Testis (tissue), 3 donors: ENCODE data around the gene SEC62. TPM values are rescaled to one million over a fixed set of nuclear protein-coding genes. Genes with fewer than 3 reads are reported as not detected.

Source experiments
- DNase-seq: peaks from one replicate; pipeline ENCODE4 v3.0.0-alpha.2; 2019
- H3K27ac ChIP-seq, 2 donors: fragments of 200-600 bp; sonication (generic); one replicate each; pipeline ENCODE4 v1.5.1; 2019
- H3K27me3 ChIP-seq: fragments of 200-600 bp; sonication (generic); one replicate; pipeline ENCODE4 v1.5.1; 2019
- H3K36me3 ChIP-seq: fragments of 200-600 bp; sonication (generic); one replicate; pipeline ENCODE4 v1.5.1; 2017; ENCODE audit warnings: low read depth; ENCODE audit errors: missing control alignments
- H3K4me1 ChIP-seq: fragments of 200-600 bp; sonication (generic); one replicate; pipeline ENCODE4 v1.5.1; 2019
- H3K4me3 ChIP-seq, 2 donors: fragments of 200-600 bp; sonication (generic); one replicate each; pipeline ENCODE4 v1.5.1; 2017 to 2019
- H3K9me3 ChIP-seq: fragments of 200-600 bp; sonication (generic); one replicate; pipeline ENCODE4 v1.5.1; 2017
- POLR2A ChIP-seq: fragments of 450-650 bp; IDR thresholded peaks from one replicate; pipeline ENCODE4 v1.6.1; 2017; ENCODE audit warnings: antibody characterized with exemption, mild to moderate bottlenecking, moderate library complexity
- whole genome bisulfite sequencing, 2 donors: methylation state at CpG; one replicate each; pipeline ENCODE4 v1.1.5; 2018; 5-methylcytosine and 5-hydroxymethylcytosine counted together
- intact Hi-C: fragments of 100-400 bp; cut with DNase I; formaldehyde crosslinking; loops from one replicate; pipeline ENCODE4 v1.15.1; 2023; ENCODE audit warnings: low total_unique reads
- polyA plus RNA-seq: library from polyadenylated mRNA; stranded (reverse); fragments of 350-450 nt; fragmentation: Illumina TruSeq; extraction: RNeasy Lipid Tissue Mini Kit (QIAGEN cat#74804); gene quantifications from one replicate; pipeline ENCODE4 v1.2.3, GENCODE V29; 2014; ENCODE audit warnings: low read depth, low replicate concordance; ENCODE audit not compliant: insufficient read depth
- total RNA-seq, 2 donors: library from RNA; depleted of rRNA; stranded (reverse); fragments of >200 nt; gene quantifications; one replicate each; pipeline ENCODE4 v1.2.3, GENCODE V29; 2016
- TF ChIP-seq, protein P1 (sequence below), 3 experiments: fragments of 450-650 bp in 2 of 3; fragments of 200-600 bp in 1 of 3; sonication (generic) in 1 of 3; IDR thresholded peaks; one replicate each; pipeline ENCODE4 v1.5.1; 2016 to 2019; ENCODE audit warnings: antibody characterized with exemption in 3 of 3, mild to moderate bottlenecking in 2 of 3, moderate library complexity in 1 of 3

Gene SEC62
- total and polyA plus RNA-seq, 3 donors from 2014 or later, result 23.2 to 45.1 (median 44.7) TPM

DNA sequence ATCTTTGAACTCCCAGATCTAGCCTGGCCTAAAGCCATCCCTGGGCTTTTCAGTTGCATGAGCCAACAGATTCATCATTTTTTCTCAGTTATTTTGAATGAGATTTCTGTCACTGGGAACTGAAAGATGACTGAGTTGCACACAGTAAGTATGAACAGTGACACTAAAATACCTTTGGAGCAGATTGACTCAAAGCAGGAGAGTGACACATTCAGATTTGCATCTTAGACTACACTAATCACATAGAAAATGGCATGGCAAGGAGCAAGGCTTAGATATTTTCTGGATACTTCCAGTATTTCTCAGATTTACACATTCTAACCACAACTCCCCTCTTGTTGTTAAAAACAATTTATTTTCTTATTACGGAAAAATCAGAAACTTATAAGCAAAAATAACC is 32.8 kb downstream of the SEC62 start:
- Histone ChIP-seq H3K27ac (no peak overlapping the region), H3K27me3 (no peaks in the 10 kb centered on the region), H3K4me1 (no peaks in the 10 kb centered on the region), H3K4me3 (no peak overlapping the region), H3K36me3 (no peaks in the 10 kb centered on the region), H3K9me3 (no peaks in the 10 kb centered on the region)
- TF ChIP-seq POLR2A, result no peak
- TF ChIP-seq, protein P1, sequence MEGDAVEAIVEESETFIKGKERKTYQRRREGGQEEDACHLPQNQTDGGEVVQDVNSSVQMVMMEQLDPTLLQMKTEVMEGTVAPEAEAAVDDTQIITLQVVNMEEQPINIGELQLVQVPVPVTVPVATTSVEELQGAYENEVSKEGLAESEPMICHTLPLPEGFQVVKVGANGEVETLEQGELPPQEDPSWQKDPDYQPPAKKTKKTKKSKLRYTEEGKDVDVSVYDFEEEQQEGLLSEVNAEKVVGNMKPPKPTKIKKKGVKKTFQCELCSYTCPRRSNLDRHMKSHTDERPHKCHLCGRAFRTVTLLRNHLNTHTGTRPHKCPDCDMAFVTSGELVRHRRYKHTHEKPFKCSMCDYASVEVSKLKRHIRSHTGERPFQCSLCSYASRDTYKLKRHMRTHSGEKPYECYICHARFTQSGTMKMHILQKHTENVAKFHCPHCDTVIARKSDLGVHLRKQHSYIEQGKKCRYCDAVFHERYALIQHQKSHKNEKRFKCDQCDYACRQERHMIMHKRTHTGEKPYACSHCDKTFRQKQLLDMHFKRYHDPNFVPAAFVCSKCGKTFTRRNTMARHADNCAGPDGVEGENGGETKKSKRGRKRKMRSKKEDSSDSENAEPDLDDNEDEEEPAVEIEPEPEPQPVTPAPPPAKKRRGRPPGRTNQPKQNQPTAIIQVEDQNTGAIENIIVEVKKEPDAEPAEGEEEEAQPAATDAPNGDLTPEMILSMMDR (IDR thresholded peaks at IDR 0.05), result no peak
- no peak for DNase-seq
- intact Hi-C loops, result no loop called here
- 91 to 97% methylated on average over 1 of the region's 1 CpG for WGBS, 2 donors

DNA sequence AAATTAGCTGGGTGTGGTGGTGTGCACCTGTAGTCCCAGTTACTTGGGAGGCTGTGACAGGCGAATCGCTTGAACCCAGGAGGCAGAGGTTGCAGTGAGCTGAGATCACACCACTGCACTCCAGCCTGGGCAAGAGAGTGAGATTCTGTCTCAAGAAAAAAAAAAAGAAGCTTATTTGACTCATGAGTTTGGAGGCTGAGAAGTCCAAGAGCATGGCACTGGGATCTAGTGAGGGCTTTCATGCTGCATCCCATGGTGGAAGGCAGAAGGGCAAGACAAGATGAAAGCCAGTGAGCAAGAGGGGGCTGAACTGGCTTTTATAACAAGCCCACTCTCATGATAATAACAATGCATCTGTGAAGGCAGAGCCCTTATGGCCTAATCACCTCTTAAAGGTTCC is 33.4 kb downstream of the SEC62 start:
- Histone ChIP-seq H3K36me3 (no peaks in the 10 kb centered on the region), H3K4me3 (no peak overlapping the region), H3K27ac (no peak overlapping the region), H3K27me3 (no peaks in the 10 kb centered on the region), H3K9me3 (no peaks in the 10 kb centered on the region), H3K4me1 (no peaks in the 10 kb centered on the region)
- TF ChIP-seq POLR2A, result no peak
- TF ChIP-seq, protein P1 (IDR thresholded peaks at IDR 0.05), result no peak
- DNase-seq, result no peak
- 98 to 100% methylated on average over 2 of the region's 2 CpGs for WGBS, 2 donors
- intact Hi-C loops, result no loop called here

DNA sequence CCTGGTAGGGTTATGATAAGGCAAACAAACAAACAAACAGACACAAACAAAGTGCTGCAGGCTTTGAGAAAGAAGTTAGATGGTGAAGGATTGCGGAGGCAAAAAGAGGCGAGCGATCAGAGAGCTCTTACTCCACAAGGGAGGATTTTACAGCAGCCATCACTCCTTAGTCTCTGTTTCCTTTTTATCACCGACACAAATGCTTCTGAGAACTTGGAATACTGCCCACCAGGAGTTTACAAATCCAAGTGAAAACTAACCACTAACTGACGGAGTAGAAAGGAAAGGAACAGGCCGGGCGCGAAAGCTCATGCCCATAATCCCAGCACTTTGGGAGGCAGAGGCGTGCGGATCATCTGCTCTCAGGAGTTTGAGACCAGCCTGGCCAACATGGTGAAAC is 35.6 kb downstream of the SEC62 start:
- TF ChIP-seq, protein P1 (IDR thresholded peaks at IDR 0.05), result no peak
- TF ChIP-seq POLR2A, result no peak
- Histone ChIP-seq H3K4me3 (peak overlapping the region in 1 of 2 donors; percentile 4), H3K27me3 (no peaks in the 10 kb centered on the region), H3K36me3 (no peaks in the 10 kb centered on the region), H3K9me3 (no peaks in the 10 kb centered on the region), H3K4me1 (no peaks in the 10 kb centered on the region), H3K27ac (peak overlapping the region in 1 of 2 donors; percentile 36)
- intact Hi-C loops, result no loop called here
- 24 to 49% methylated on average over 10 of the region's 10 CpGs for WGBS, 2 donors
- no peak for DNase-seq

DNA sequence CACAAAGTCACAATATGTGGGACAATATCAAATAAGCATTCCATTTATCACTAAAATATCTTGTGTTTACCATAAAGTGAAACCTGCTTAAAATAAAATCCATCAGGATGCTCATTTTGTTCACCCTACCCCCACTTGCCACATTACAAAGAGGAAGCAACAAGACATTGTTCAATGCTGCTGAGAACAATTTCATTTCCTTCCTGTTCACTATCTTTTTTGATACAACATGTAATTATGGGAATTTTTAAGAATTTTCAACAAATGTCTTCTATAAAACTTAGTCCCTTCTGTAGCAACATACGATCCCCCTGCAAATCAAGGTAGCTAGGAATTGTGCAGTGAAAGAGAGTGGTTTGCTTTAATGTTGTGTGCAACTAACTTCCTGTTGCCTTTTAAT is 36.3 kb downstream of the SEC62 start:
- Histone ChIP-seq H3K9me3 (no peaks in the 10 kb centered on the region), H3K27ac (peak overlapping the region in 1 of 2 donors; percentile 36), H3K4me3 (no peak overlapping the region), H3K27me3 (no peaks in the 10 kb centered on the region), H3K36me3 (no peaks in the 10 kb centered on the region), H3K4me1 (no peaks in the 10 kb centered on the region)
- TF ChIP-seq, protein P1 (IDR thresholded peaks at IDR 0.05), result no peak
- no peak for TF ChIP-seq POLR2A
- 56 to 71% methylated on average over 1 of the region's 1 CpG for WGBS, 2 donors
- no peak for DNase-seq
- intact Hi-C loops, result no loop called here

DNA sequence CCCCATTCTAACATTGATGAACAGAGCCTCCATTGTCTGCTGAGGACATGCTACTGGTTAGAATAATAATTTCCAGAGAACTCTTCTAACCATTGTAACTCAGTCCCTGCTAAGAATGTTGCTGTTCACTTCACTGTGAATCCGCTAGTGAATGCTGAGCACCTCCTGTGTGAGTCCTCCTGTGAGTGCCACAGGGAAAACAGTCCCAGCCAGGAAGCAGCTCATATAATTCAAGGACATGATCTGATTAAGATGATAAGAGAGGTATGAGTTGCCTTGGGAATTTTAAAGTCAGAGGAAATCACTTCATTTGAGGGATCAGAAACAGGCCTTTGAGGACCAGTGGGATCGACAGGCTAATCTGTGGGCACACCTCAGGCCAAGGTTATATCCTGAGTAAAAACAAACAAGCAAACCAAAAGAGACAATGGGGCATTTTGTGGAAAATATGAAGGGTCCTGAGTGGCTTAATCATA is 37.3 kb downstream of the SEC62 start:
- Histone ChIP-seq H3K27me3 (no peaks in the 10 kb centered on the region), H3K36me3 (no peaks in the 10 kb centered on the region), H3K4me3 (no peak overlapping the region), H3K9me3 (no peaks in the 10 kb centered on the region), H3K4me1 (no peaks in the 10 kb centered on the region), H3K27ac (no peak overlapping the region)
- no peak for TF ChIP-seq POLR2A
- TF ChIP-seq, protein P1 (IDR thresholded peaks at IDR 0.05), result no peak
- WGBS, 2 donors, result 55 to 71% methylated on average over 2 of the region's 2 CpGs
- DNase-seq, result no peak
- intact Hi-C loops, result no loop called here
